ENCODE results near the gene CEP126.
"Not testable (repeated sequence)": the region's sequence is repeated elsewhere in the genome, so short reads cannot be mapped to it uniquely, and the experiment has no call there.

DNA sequence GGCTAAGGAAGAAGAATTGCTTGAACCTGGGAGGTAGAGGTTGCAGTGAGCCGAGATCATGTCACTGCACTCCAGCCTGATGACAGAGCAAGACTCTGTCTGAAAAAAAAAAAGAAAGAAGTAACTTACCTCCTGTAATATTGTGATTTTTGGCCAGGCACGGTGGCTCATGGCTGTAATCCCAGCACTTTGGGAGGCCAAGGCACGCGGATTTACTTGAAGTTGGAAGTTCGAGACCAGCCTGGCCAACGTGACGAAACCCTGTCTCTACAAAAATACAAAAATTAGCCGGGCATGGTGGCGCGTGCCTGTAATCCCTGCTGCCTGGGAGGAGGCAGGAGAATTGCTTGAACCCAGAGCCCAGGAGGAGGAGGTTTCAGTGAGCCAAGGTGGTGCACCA lies 49.4 kb downstream of the CEP126 start:
- TF ChIP-seq, protein P1, sequence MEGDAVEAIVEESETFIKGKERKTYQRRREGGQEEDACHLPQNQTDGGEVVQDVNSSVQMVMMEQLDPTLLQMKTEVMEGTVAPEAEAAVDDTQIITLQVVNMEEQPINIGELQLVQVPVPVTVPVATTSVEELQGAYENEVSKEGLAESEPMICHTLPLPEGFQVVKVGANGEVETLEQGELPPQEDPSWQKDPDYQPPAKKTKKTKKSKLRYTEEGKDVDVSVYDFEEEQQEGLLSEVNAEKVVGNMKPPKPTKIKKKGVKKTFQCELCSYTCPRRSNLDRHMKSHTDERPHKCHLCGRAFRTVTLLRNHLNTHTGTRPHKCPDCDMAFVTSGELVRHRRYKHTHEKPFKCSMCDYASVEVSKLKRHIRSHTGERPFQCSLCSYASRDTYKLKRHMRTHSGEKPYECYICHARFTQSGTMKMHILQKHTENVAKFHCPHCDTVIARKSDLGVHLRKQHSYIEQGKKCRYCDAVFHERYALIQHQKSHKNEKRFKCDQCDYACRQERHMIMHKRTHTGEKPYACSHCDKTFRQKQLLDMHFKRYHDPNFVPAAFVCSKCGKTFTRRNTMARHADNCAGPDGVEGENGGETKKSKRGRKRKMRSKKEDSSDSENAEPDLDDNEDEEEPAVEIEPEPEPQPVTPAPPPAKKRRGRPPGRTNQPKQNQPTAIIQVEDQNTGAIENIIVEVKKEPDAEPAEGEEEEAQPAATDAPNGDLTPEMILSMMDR (IDR thresholded peaks at IDR 0.05 in 8 of 11, conservative IDR thresholded peaks at IDR 0.05 in 3 of 11), result not testable (repeated sequence)
- not testable (repeated sequence) for TF ChIP-seq POLR2A, POLR2AphosphoS5 (IDR thresholded peaks at IDR 0.05)
